ENCODE results near the gene NPTXR.

Gene NPTXR

GRCh38 chr22:38792833-38793232 is 51.0 kb downstream of the NPTXR start:
- Histone ChIP-seq H2AFZ (ENCODE audit: insufficient read depth, low read length, poor library complexity) (no peak overlapping the region), H3K79me2 (ENCODE audit: control insufficient read depth, insufficient read depth, low read length, poor library complexity) (peaks cover 2% of the 10 kb centered on the region), H4K8ac (ENCODE audit: low read depth, low read length) (no peak overlapping the region), H3K14ac (ENCODE audit: low read length) (no peak overlapping the region), H3K4me1 (ENCODE audit: control insufficient read depth in 1 of 2, insufficient read depth in 2 of 2, low read length in 2 of 2) (peaks cover 0 to 4% of the 10 kb centered on the region in 2 experiments), H3K9me3 (ENCODE audit: insufficient read depth, low read depth, low read length) (no peaks in the 10 kb centered on the region), H3K18ac (ENCODE audit: low read length) (no peak overlapping the region), H2BK12ac (ENCODE audit: low read length) (no peak overlapping the region), H2BK5ac (ENCODE audit: low read depth, low read length, poor library complexity) (no peak overlapping the region), H3K79me1 (ENCODE audit: low read length) (peaks cover 4% of the 10 kb centered on the region), H2BK120ac (ENCODE audit: insufficient read depth, low read length, poor library complexity) (no peak overlapping the region), H2AK5ac (ENCODE audit: low read length) (no peak overlapping the region), H4K12ac (ENCODE audit: low read depth, low read length) (no peak overlapping the region), H3K4me3 (ENCODE audit: low read depth, low read length) (no peak overlapping the region), H3K9ac (ENCODE audit: low read length) (no peak overlapping the region), H3K36me3 (ENCODE audit: control insufficient read depth in 1 of 2, insufficient read depth in 2 of 2, low read length in 2 of 2) (peaks cover 3 to 6% of the 10 kb centered on the region in 2 experiments), H3K27ac (ENCODE audit: low read depth, low read length) (no peak overlapping the region), H3K4ac (ENCODE audit: low read depth, low read length) (no peak overlapping the region), H4K91ac (ENCODE audit: low read depth, low read length) (no peak overlapping the region), H3K4me2 (ENCODE audit: low read length) (peak overlapping the region; percentile 84), H3K27me3 (ENCODE audit: insufficient read depth, low read length) (peaks cover 2% of the 10 kb centered on the region), H3K23ac (ENCODE audit: low read length) (no peak overlapping the region)
- WGBS (ENCODE audit: extremely low coverage, insufficient coverage, insufficient read length) = no CpG with 5 or more reads among the region's 4 CpGs
- peak; percentile 5 to 47 for DNase-seq

GRCh38 chr22:38789606-38790005 is 54.2 kb downstream of the NPTXR start:
- no peaks in the 10 kb centered on the region for H3K9me3 ChIP-seq (ENCODE audit: insufficient read depth, low read depth, low read length)
- H3K4me2 ChIP-seq (ENCODE audit: low read length) = no peak overlapping the region
- H2BK12ac ChIP-seq (ENCODE audit: low read length) = no peak overlapping the region
- no peaks in the 10 kb centered on the region for H3K27me3 ChIP-seq (ENCODE audit: insufficient read depth, low read length)
- no CpG with 5 or more reads among the region's 4 CpGs for WGBS (ENCODE audit: extremely low coverage, insufficient coverage, insufficient read length)
- no peak overlapping the region for H2AFZ ChIP-seq (ENCODE audit: insufficient read depth, low read length, poor library complexity)
- H3K4me3 ChIP-seq (ENCODE audit: low read depth, low read length) = no peak overlapping the region
- DNase-seq = no peak
- H2BK5ac ChIP-seq (ENCODE audit: low read depth, low read length, poor library complexity) = no peak overlapping the region
- no peak overlapping the region for H4K91ac ChIP-seq (ENCODE audit: low read depth, low read length)
- H2AK5ac ChIP-seq (ENCODE audit: low read length) = no peak overlapping the region
- peaks cover 2% of the 10 kb centered on the region for H3K79me2 ChIP-seq (ENCODE audit: control insufficient read depth, insufficient read depth, low read length, poor library complexity)
- no peak overlapping the region for H4K12ac ChIP-seq (ENCODE audit: low read depth, low read length)
- no peak overlapping the region for H3K4ac ChIP-seq (ENCODE audit: low read depth, low read length)
- H3K36me3 ChIP-seq (ENCODE audit: control insufficient read depth in 1 of 2, insufficient read depth in 2 of 2, low read length in 2 of 2) = peaks cover 3 to 6% of the 10 kb centered on the region in 2 experiments
- H3K9ac ChIP-seq (ENCODE audit: low read length) = no peak overlapping the region
- peaks cover 0 to 4% of the 10 kb centered on the region in 2 experiments for H3K4me1 ChIP-seq (ENCODE audit: control insufficient read depth in 1 of 2, insufficient read depth in 2 of 2, low read length in 2 of 2)
- no peak overlapping the region for H3K18ac ChIP-seq (ENCODE audit: low read length)
- peaks cover 4% of the 10 kb centered on the region for H3K79me1 ChIP-seq (ENCODE audit: low read length)
- no peak overlapping the region for H2BK120ac ChIP-seq (ENCODE audit: insufficient read depth, low read length, poor library complexity)
- H3K14ac ChIP-seq (ENCODE audit: low read length) = no peak overlapping the region
- H4K8ac ChIP-seq (ENCODE audit: low read depth, low read length) = no peak overlapping the region
- H3K27ac ChIP-seq (ENCODE audit: low read depth, low read length) = no peak overlapping the region
- H3K23ac ChIP-seq (ENCODE audit: low read length) = no peak overlapping the region

- Histone ChIP-seq H3K36me3 (ENCODE audit: control insufficient read depth in 1 of 2, insufficient read depth in 2 of 2, low read length in 2 of 2) (peaks cover 3 to 6% of the 10 kb centered on the region in 2 experiments), H3K79me2 (ENCODE audit: control insufficient read depth, insufficient read depth, low read length, poor library complexity) (peaks cover 2% of the 10 kb centered on the region), H2BK12ac (ENCODE audit: low read length) (no peak overlapping the region), H4K8ac (ENCODE audit: low read depth, low read length) (no peak overlapping the region), H2AFZ (ENCODE audit: insufficient read depth, low read length, poor library complexity) (no peak overlapping the region), H4K91ac (ENCODE audit: low read depth, low read length) (no peak overlapping the region), H3K4me3 (ENCODE audit: low read depth, low read length) (no peak overlapping the region), H3K9me3 (ENCODE audit: insufficient read depth, low read depth, low read length) (no peaks in the 10 kb centered on the region), H4K12ac (ENCODE audit: low read depth, low read length) (no peak overlapping the region), H3K27me3 (ENCODE audit: insufficient read depth, low read length) (no peaks in the 10 kb centered on the region), H3K4ac (ENCODE audit: low read depth, low read length) (no peak overlapping the region), H3K23ac (ENCODE audit: low read length) (no peak overlapping the region), H3K18ac (ENCODE audit: low read length) (no peak overlapping the region), H3K4me2 (ENCODE audit: low read length) (no peak overlapping the region), H3K27ac (ENCODE audit: low read depth, low read length) (no peak overlapping the region), H3K14ac (ENCODE audit: low read length) (no peak overlapping the region), H2AK5ac (ENCODE audit: low read length) (no peak overlapping the region), H3K4me1 (ENCODE audit: control insufficient read depth in 1 of 2, insufficient read depth in 2 of 2, low read length in 2 of 2) (peaks cover 0 to 4% of the 10 kb centered on the region in 2 experiments), H3K79me1 (ENCODE audit: low read length) (peaks cover 4% of the 10 kb centered on the region), H2BK120ac (ENCODE audit: insufficient read depth, low read length, poor library complexity) (no peak overlapping the region), H2BK5ac (ENCODE audit: low read depth, low read length, poor library complexity) (no peak overlapping the region), H3K9ac (ENCODE audit: low read length) (no peak overlapping the region)
- no peak for DNase-seq
- no CpG with 5 or more reads among the region's 6 CpGs for WGBS (ENCODE audit: extremely low coverage, insufficient coverage, insufficient read length)
Measured at GRCh38 chr22:38788846-38789245, 55.0 kb downstream of the NPTXR start.

GRCh38 chr22:38788021-38788816 is 55.6 kb downstream of the NPTXR start:
- Histone ChIP-seq H2BK5ac (ENCODE audit: low read depth, low read length, poor library complexity) (no peak overlapping the region), H3K4ac (ENCODE audit: low read depth, low read length) (no peak overlapping the region), H2AK5ac (ENCODE audit: low read length) (no peak overlapping the region), H3K79me1 (ENCODE audit: low read length) (no peaks in the 10 kb centered on the region), H3K23ac (ENCODE audit: low read length) (no peak overlapping the region), H4K12ac (ENCODE audit: low read depth, low read length) (no peak overlapping the region), H3K4me2 (ENCODE audit: low read length) (no peak overlapping the region), H2BK12ac (ENCODE audit: low read length) (no peak overlapping the region), H3K4me3 (ENCODE audit: low read depth, low read length) (no peak overlapping the region), H3K4me1 (ENCODE audit: control insufficient read depth in 1 of 2, insufficient read depth in 2 of 2, low read length in 2 of 2) (peaks cover 0 to under 1% of the 10 kb centered on the region in 2 experiments), H3K9ac (ENCODE audit: low read length) (no peak overlapping the region), H3K14ac (ENCODE audit: low read length) (no peak overlapping the region), H3K79me2 (ENCODE audit: control insufficient read depth, insufficient read depth, low read length, poor library complexity) (no peaks in the 10 kb centered on the region), H2AFZ (ENCODE audit: insufficient read depth, low read length, poor library complexity) (no peak overlapping the region), H3K36me3 (ENCODE audit: control insufficient read depth in 1 of 2, insufficient read depth in 2 of 2, low read length in 2 of 2) (peaks cover 3 to 6% of the 10 kb centered on the region in 2 experiments), H3K27me3 (ENCODE audit: insufficient read depth, low read length) (no peaks in the 10 kb centered on the region), H4K91ac (ENCODE audit: low read depth, low read length) (no peak overlapping the region), H4K8ac (ENCODE audit: low read depth, low read length) (no peak overlapping the region), H3K9me3 (ENCODE audit: insufficient read depth, low read depth, low read length) (no peaks in the 10 kb centered on the region), H3K18ac (ENCODE audit: low read length) (no peak overlapping the region), H2BK120ac (ENCODE audit: insufficient read depth, low read length, poor library complexity) (no peak overlapping the region), H3K27ac (ENCODE audit: low read depth, low read length) (no peak overlapping the region)
- no CpG with 5 or more reads among the region's 16 CpGs for WGBS (ENCODE audit: extremely low coverage, insufficient coverage, insufficient read length)
- peak in 1 of 2 donors; percentile 16 for DNase-seq

All from trophoblast cell (in vitro differentiated cells and primary cell).